Panc1 (cell line): ENCODE results near the gene YIF1A. TPM values are rescaled to one million over a fixed set of nuclear protein-coding genes. Genes with fewer than 3 reads are reported as not detected.

Experiments used
- ATAC-seq: fragments of 200-7000 bp; cut with Tn5 transposase; 2 replicates; pipeline ENCODE4 v1.9.1; 2020; ENCODE audit warnings: mild to moderate bottlenecking, moderate library complexity
- BruUV-seq: library from RNA; stranded (reverse); fragments of 400-500 nt; replicated peaks from 2 replicates; lab custom pipeline; 2021; lab: Mats Ljungman, UMichigan
- CTCF ChIA-PET: fragments of 300-600 bp; sonication (Branson Sonifier 250); formaldehyde crosslinking; loops from one replicate; lab custom pipeline; 2022; ENCODE audit warnings: antibody characterized with exemption; lab: Charles Lee
- POLR2A ChIA-PET: fragments of 300-600 bp; sonication (Branson Sonifier 250); formaldehyde crosslinking; loops from one replicate; lab custom pipeline; 2022; ENCODE audit warnings: antibody characterized with exemption; lab: Charles Lee
- DNase-seq: peaks from one replicate; pipeline ENCODE4 v3.0.0-alpha.2; 2010; ENCODE audit warnings: low read depth, low spot score
- H3K27ac ChIP-seq: 2 replicates; pipeline ENCODE4 v1.5.1; 2011; ENCODE audit warnings: mild to moderate bottlenecking, low read length, inconsistent platforms
- H3K27me3 ChIP-seq: fragments of 200-500 bp; sonication (Bioruptor generic); 2 replicates; pipeline ENCODE4 v1.6.0; 2014; ENCODE audit warnings: low read length, inconsistent platforms; ENCODE audit not compliant: control insufficient read depth, insufficient read depth
- H3K36me3 ChIP-seq: fragments of 200-500 bp; sonication (Bioruptor generic); 2 replicates; pipeline ENCODE4 v1.5.1; 2014; ENCODE audit warnings: inconsistent platforms, mild to moderate bottlenecking, low read length, moderate library complexity; ENCODE audit not compliant: control insufficient read depth, insufficient read depth
- H3K4me1 ChIP-seq: 2 replicates; pipeline ENCODE4 v1.5.1; 2011; ENCODE audit warnings: inconsistent platforms, mild to moderate bottlenecking, low read length, moderate library complexity; ENCODE audit not compliant: control insufficient read depth, insufficient read depth
- H3K4me3 ChIP-seq, 2 experiments: 2 replicates each; pipeline ENCODE4 v1.5.1; 2011 to 2012; ENCODE audit warnings: low read depth in 2 of 2, low read length in 2 of 2, mild to moderate bottlenecking in 2 of 2, inconsistent platforms in 1 of 2, moderate library complexity in 1 of 2
- H3K9me3 ChIP-seq: fragments of 200-500 bp; sonication (Bioruptor generic); 2 replicates; pipeline ENCODE4 v1.5.1; 2014; ENCODE audit warnings: low read depth, mild to moderate bottlenecking, inconsistent platforms, low read length, moderate library complexity; ENCODE audit not compliant: control insufficient read depth, insufficient read depth
- CTCF ChIP-seq: fragments of 450-650 bp; IDR thresholded peaks from 2 replicates; pipeline ENCODE4 v1.5.1; 2017; ENCODE audit warnings: mild to moderate bottlenecking
- POLR2AphosphoS5 ChIP-seq: IDR thresholded peaks from 2 replicates; pipeline ENCODE4 v1.6.1; 2012; ENCODE audit warnings: mild to moderate bottlenecking, low read depth, low read length, moderate library complexity
- REST ChIP-seq, 2 experiments: IDR thresholded peaks; 2 replicates each; pipeline ENCODE4 v1.6.1; 2011 to 2012; ENCODE audit warnings: low read depth in 2 of 2, control low read depth in 1 of 2, low read length in 1 of 2, mild to moderate bottlenecking in 1 of 2, moderate library complexity in 1 of 2; ENCODE audit not compliant: insufficient read depth in 1 of 2
- SIN3A ChIP-seq: IDR thresholded peaks from 2 replicates; pipeline ENCODE4 v1.6.1; 2012; ENCODE audit warnings: low read depth, mild to moderate bottlenecking, low read length, moderate library complexity, borderline replicate concordance; ENCODE audit not compliant: insufficient read depth
- TCF7L2 ChIP-seq: IDR thresholded peaks from 2 replicates; pipeline ENCODE4 v1.6.1; 2011; ENCODE audit warnings: mild to moderate bottlenecking, low read depth, low read length, inconsistent platforms
- in situ Hi-C: cut with HindIII; loops from 2 replicates; pipeline ENCODE4 v1.10.0; 2016; ENCODE audit warnings: low sequenced_read_pairs, low pct_unique_long_range_greater_than_20kb
- intact Hi-C: fragments of 100-400 bp; cut with micrococcal nuclease; formaldehyde crosslinking; loops from one replicate; pipeline ENCODE4 v1.10.0; 2022; ENCODE audit not compliant: unreplicated experiment
- total RNA-seq: library from RNA; stranded (reverse); gene quantifications from one replicate; pipeline ENCODE4 v1.2.1, GENCODE V29; 2021; ENCODE audit not compliant: unreplicated experiment

YIF1A gene
- total RNA-seq, 1 experiment from 2014 or later, result 196 TPM

DNA sequence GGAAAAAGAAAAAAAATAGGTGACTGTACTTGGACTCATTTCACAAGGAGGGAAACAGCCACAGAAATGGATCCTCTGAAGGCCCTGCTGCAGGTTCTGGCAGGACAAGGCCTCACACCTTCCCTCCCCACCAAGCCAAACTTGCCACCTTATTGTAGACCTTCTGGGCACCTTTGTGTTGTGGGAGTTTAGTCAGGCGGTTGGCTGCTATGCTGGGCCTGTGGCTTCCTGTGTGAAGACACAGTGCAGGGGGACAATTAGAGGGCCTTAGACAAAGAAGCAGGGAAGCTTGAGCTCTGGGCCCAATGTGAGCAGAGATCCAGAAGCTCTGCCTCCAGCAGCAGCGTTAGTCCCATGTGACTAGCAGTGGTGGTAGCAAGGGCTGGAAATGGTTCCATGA lies 16.3 kb downstream of the YIF1A start:
- TF ChIP-seq SIN3A (no peak), TCF7L2 (no peak), POLR2AphosphoS5 (no peak), CTCF (no peak), REST (IDR thresholded peaks at IDR 0.05; ENCODE audit: insufficient read depth in 1 of 2, low read depth in 2 of 2, low read length in 1 of 2) (no peak)
- ATAC-seq, result no peak
- Histone ChIP-seq H3K27ac (no peak overlapping the region), H3K9me3 (no peaks in the 10 kb centered on the region), H3K27me3 (no peaks in the 10 kb centered on the region), H3K4me1 (peaks cover 6% of the 10 kb centered on the region), H3K36me3 (peaks cover 11% of the 10 kb centered on the region; the same call in 1 of the 2 replicates), H3K4me3 (no peak overlapping the region)
- DNase-seq, result no peak
- intact Hi-C loops (no loop called here), in situ Hi-C loops (no loop called here)
- ChIA-PET CTCF (no interaction called here), POLR2A (no interaction called here)
- no TSS peak for BruUV-seq

GRCh38 chr11:66271816-66272215 lies 17.1 kb downstream of the YIF1A start:
- intact Hi-C loops (no loop called here), in situ Hi-C loops (no loop called here)
- DNase-seq (no peak), ATAC-seq (no peak)
- Histone ChIP-seq H3K4me1 (peaks cover 3% of the 10 kb centered on the region), H3K27ac (no peak overlapping the region), H3K9me3 (no peaks in the 10 kb centered on the region), H3K4me3 (no peak overlapping the region), H3K27me3 (no peaks in the 10 kb centered on the region), H3K36me3 (peaks cover 11% of the 10 kb centered on the region; the same call in 1 of the 2 replicates)
- no TSS peak for BruUV-seq
- CTCF ChIA-PET, result no interaction called here
- POLR2A ChIA-PET, result interaction anchor here (0.6 kb wide), 1 partner anchor 14 kb away, joined by 3 read pairs; no protein-coding TSS in a partner anchor
- no peak for TF ChIP-seq REST (IDR thresholded peaks at IDR 0.05; ENCODE audit: insufficient read depth in 1 of 2, low read depth in 2 of 2, low read length in 1 of 2)
- TF ChIP-seq POLR2AphosphoS5, result no peak
- TF ChIP-seq SIN3A, result no peak
- no peak for TF ChIP-seq TCF7L2
- TF ChIP-seq CTCF, result no peak
